Measurements from ENCODE around the gene STK38. TPM values are rescaled to one million over a fixed set of nuclear protein-coding genes. Genes with fewer than 3 reads are reported as not detected.
A peak's percentile ranks its signal among the peaks of the same experiment; 100 is the strongest.

Gene STK38
- total and polyA plus RNA-seq, 9 of the 15 experiments (the other 6 are each of a cell fraction or from before 2014, with no cell fraction given): 5.7 to 28.7 (median 19.5) TPM

- peak; percentile 63 for TF ChIP-seq ZNF175 (CRISPR knock-in tag; IDR thresholded peaks at IDR 0.05; ENCODE audit: low read depth)
- TF ChIP-seq NCOR1 (IDR thresholded peaks at IDR 0.05): no peak
- TF ChIP-seq TGIF2 (CRISPR knock-in tag; IDR thresholded peaks at IDR 0.05): no peak
- TF ChIP-seq LARP7 (IDR thresholded peaks at IDR 0.05): no peak
- no peak for TF ChIP-seq ARID2 (IDR thresholded peaks at IDR 0.05)
- TF ChIP-seq ZNF311 (CRISPR knock-in tag; IDR thresholded peaks at IDR 0.05): 0 out of 2 replicates have a peak, but pooled peaks have one; percentile 32
- 0 out of 2 replicates have a peak, but pooled peaks have one; percentile 12 for TF ChIP-seq IFI16 (CRISPR knock-in tag; IDR thresholded peaks at IDR 0.05)
- peak; percentile 12 for TF ChIP-seq ZNF79 (CRISPR knock-in tag; IDR thresholded peaks at IDR 0.05; ENCODE audit: low read depth)
- TF ChIP-seq WHSC1 (IDR thresholded peaks at IDR 0.05; ENCODE audit: low read length): no peak
- peak; percentile 61; the same call in 1 of the 2 replicates for TF ChIP-seq ELF1 (tag; IDR thresholded peaks at IDR 0.05)
- TF ChIP-seq MYBL2 (IDR thresholded peaks at IDR 0.05; ENCODE audit: low read depth): no peak
- no peak for TF ChIP-seq MYBL2 (CRISPR knock-in tag; IDR thresholded peaks at IDR 0.05; ENCODE audit: borderline replicate concordance)
- TF ChIP-seq RBM39 (optimal IDR thresholded peaks at IDR 0.05; ENCODE audit: low read depth, low read length): no peak
- TF ChIP-seq PHF20 (IDR thresholded peaks at IDR 0.05; ENCODE audit: partially characterized antibody): peak; percentile 47
- TF ChIP-seq SMARCA4 (IDR thresholded peaks at IDR 0.05): 0 out of 2 replicates have a peak, but pooled peaks have one; percentile 12
- no peak for TF ChIP-seq ZBTB12 (CRISPR knock-in tag; IDR thresholded peaks at IDR 0.05)
- 0 out of 4 replicates have a peak, but pooled peaks of 1 of the 2 experiments have one; percentile 13 for TF ChIP-seq FOXA3 (CRISPR knock-in tag; conservative IDR thresholded peaks at IDR 0.05 in 1 of 2, IDR thresholded peaks at IDR 0.05 in 1 of 2)
- peak; percentile 80; the same call in 1 of the 2 replicates for TF ChIP-seq ZNF165 (CRISPR knock-in tag; IDR thresholded peaks at IDR 0.05; ENCODE audit: borderline replicate concordance)
- TF ChIP-seq ZNF212 (CRISPR knock-in tag; IDR thresholded peaks at IDR 0.05): 0 out of 2 replicates have a peak, but pooled peaks have one; percentile 62
- TF ChIP-seq PYGO2 (tag; IDR thresholded peaks at IDR 0.05): 0 out of 2 replicates have a peak, but pooled peaks have one; percentile 14
- peak; percentile 62; the same call in 1 of the 2 replicates for TF ChIP-seq ZNF764 (CRISPR knock-in tag; IDR thresholded peaks at IDR 0.05; ENCODE audit: low read depth)
- no peak for TF ChIP-seq NRF1 (conservative IDR thresholded peaks at IDR 0.05 in 1 of 2, IDR thresholded peaks at IDR 0.05 in 1 of 2)
- 0 out of 2 replicates have a peak, but pooled peaks have one; percentile 4 for TF ChIP-seq ZNF133 (CRISPR knock-in tag; IDR thresholded peaks at IDR 0.05)
- TF ChIP-seq TSC22D4 (tag; IDR thresholded peaks at IDR 0.05): no peak
- TF ChIP-seq ARID1B (IDR thresholded peaks at IDR 0.05): no peak
- TF ChIP-seq ZNF76 (CRISPR knock-in tag; IDR thresholded peaks at IDR 0.05; ENCODE audit: borderline replicate concordance): no peak
- no peak for TF ChIP-seq EGR1 (conservative IDR thresholded peaks at IDR 0.05)
- TF ChIP-seq BRF1 (IDR thresholded peaks at IDR 0.05; ENCODE audit: borderline replicate concordance, extremely low read depth, insufficient read length): no peak
- TF ChIP-seq TRIM28 (IDR thresholded peaks at IDR 0.05): 0 out of 2 replicates have a peak, but pooled peaks have one; percentile 8
- peak; percentile 51; the same call in 1 of the 2 replicates for TF ChIP-seq PTRF (tag; IDR thresholded peaks at IDR 0.05)
- no peak for TF ChIP-seq TARDBP (IDR thresholded peaks at IDR 0.05)
- no peak for TF ChIP-seq ZNF384 (IDR thresholded peaks at IDR 0.05; ENCODE audit: low read depth, low read length)
- 0 out of 2 replicates have a peak, but pooled peaks have one; percentile 80 for TF ChIP-seq ZNF174 (CRISPR knock-in tag; IDR thresholded peaks at IDR 0.05)
- TF ChIP-seq ERF (CRISPR knock-in tag; IDR thresholded peaks at IDR 0.05): 0 out of 2 replicates have a peak, but pooled peaks have one; percentile 49
Measured at GRCh38 chr6:36593569-36594028, 46.3 kb upstream of the STK38 start (continued).

Data from K562 (cell line).